ENCODE measurements around the gene CDH4. TPM values are rescaled to one million over a fixed set of nuclear protein-coding genes. Genes with fewer than 3 reads are reported as not detected.
A peak's percentile ranks its signal among the peaks of the same experiment; 100 is the strongest.

Gene CDH4
- total and polyA plus RNA-seq, 2 of the 13 experiments (the other 11 are each of a cell fraction or from before 2014, with no cell fraction given): not detected

DNA sequence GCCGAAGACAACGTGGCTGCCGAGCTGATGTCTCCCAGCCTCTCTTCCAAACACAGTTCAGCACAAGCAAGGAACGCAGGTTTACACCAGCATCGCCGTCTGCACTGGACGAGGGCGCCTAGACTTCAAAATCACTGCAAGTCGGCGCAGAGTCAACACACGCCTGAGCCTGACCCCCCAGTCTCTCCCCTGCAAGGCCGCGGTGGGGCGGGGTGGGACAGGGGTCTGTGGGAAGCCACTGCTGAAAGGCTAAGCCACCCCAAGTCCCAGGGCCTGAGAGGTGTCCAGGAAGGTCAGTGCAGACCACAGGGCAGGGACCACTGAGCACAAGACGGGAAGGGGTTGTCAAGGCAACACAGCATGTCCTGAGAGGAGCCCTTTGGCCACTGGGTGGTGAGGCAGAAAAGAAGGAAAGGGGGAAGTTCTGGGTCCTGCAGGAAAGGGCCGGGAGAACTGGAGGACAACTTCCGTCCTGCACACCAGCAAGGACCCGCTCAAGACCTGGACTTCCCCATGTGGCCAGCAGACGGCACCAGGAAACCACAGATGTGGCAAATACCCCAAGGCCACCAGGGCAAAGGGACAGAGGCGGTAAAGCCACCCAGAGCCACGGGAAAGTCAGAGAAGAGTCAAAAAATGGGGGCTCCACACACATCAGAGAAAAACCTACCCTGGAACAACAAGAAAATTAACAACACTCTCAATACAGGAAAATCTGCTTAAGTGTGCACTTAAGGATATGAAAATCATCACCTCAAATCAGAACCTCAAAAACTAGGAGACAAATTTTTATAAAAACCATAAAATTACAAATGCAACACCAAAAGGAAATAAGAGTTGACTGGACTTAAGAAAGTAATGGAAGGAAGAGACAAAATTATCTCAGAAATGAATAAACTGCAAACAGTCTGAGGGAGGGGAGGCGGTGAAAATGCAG lies 728.9 kb downstream of the CDH4 start (continued):
- no peak for TF ChIP-seq MTA3 (CRISPR knock-in tag; IDR thresholded peaks at IDR 0.05)
- TF ChIP-seq NR2C2 (CRISPR knock-in tag; IDR thresholded peaks at IDR 0.05; ENCODE audit: borderline replicate concordance): no peak
- TF ChIP-seq ZNF468 (CRISPR knock-in tag; IDR thresholded peaks at IDR 0.05): no peak
- TF ChIP-seq ZNF660 (CRISPR knock-in tag; IDR thresholded peaks at IDR 0.05; ENCODE audit: borderline replicate concordance, low read depth): no peak
- TF ChIP-seq ZNF280B (CRISPR knock-in tag; IDR thresholded peaks at IDR 0.05; ENCODE audit: borderline replicate concordance): peak; percentile 54; the same call in 1 of the 2 replicates
- TF ChIP-seq RAD21 (CRISPR knock-in tag; IDR thresholded peaks at IDR 0.05): peak; percentile 83
- TF ChIP-seq ZBTB40 (IDR thresholded peaks at IDR 0.05): no peak
- TF ChIP-seq ZBTB40 (CRISPR knock-in tag; IDR thresholded peaks at IDR 0.05): no peak
- TF ChIP-seq TCF7L2 (IDR thresholded peaks at IDR 0.05; ENCODE audit: low read depth, low read length): no peak
- TF ChIP-seq ZBTB4 (CRISPR knock-in tag; IDR thresholded peaks at IDR 0.05; ENCODE audit: borderline replicate concordance): no peak
- no peak for TF ChIP-seq GABPA (IDR thresholded peaks at IDR 0.05; ENCODE audit: low read depth, low read length)
- 0 out of 2 replicates have a peak, but pooled peaks have one; percentile 8 for TF ChIP-seq GABPA (CRISPR knock-in tag; IDR thresholded peaks at IDR 0.05; ENCODE audit: low read depth)
- TF ChIP-seq, protein P1, sequence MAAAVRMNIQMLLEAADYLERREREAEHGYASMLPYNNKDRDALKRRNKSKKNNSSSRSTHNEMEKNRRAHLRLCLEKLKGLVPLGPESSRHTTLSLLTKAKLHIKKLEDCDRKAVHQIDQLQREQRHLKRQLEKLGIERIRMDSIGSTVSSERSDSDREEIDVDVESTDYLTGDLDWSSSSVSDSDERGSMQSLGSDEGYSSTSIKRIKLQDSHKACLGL (CRISPR knock-in tag; IDR thresholded peaks at IDR 0.05): peak; percentile 71; the same call in 1 of the 2 replicates
- TF ChIP-seq DNMT3B (CRISPR knock-in tag; conservative IDR thresholded peaks at IDR 0.05): no peak

All from HepG2 (cell line).